DOHH2 (cell line): ENCODE measurements around the gene GASK1A.

Source experiments
- H3F3A ChIP-seq: fragments of 200-600 bp; sonication (generic), shearing (Covaris generic); 2 replicates; pipeline ENCODE4 v1.6.0; 2016; ENCODE audit warnings: antibody characterized with exemption, mild to moderate bottlenecking; ENCODE audit not compliant: control insufficient read depth, insufficient read depth
- H3K27ac ChIP-seq: fragments of 200-600 bp; sonication (generic); 2 replicates; pipeline ENCODE4 v1.5.1; 2014; ENCODE audit warnings: low read depth, mild to moderate bottlenecking, low read length, moderate library complexity
- H3K27me3 ChIP-seq: fragments of 200-600 bp; sonication (generic); 2 replicates; pipeline ENCODE4 v1.6.1; 2014; ENCODE audit warnings: mild to moderate bottlenecking, low read length, mixed read lengths; ENCODE audit not compliant: control insufficient read depth
- H3K36me3 ChIP-seq: fragments of 200-600 bp; sonication (generic); 2 replicates; pipeline ENCODE4 v1.6.1; 2014; ENCODE audit warnings: mild to moderate bottlenecking, low read length, moderate library complexity, mixed read lengths; ENCODE audit not compliant: control insufficient read depth
- H3K4me1 ChIP-seq: fragments of 200-600 bp; sonication (generic); 2 replicates; pipeline ENCODE4 v1.6.1; 2014; ENCODE audit warnings: mild to moderate bottlenecking, low read length, mixed read lengths; ENCODE audit not compliant: control insufficient read depth
- H3K4me2 ChIP-seq: fragments of 200-600 bp; sonication (generic); 2 replicates; pipeline ENCODE4 v1.6.0; 2014; ENCODE audit warnings: mild to moderate bottlenecking, low read length, moderate library complexity
- H3K4me3 ChIP-seq: fragments of 200-600 bp; sonication (generic); 2 replicates; pipeline ENCODE4 v1.5.1; 2014; ENCODE audit warnings: mild to moderate bottlenecking, low read length, mixed read lengths
- H3K79me2 ChIP-seq: fragments of 200-600 bp; sonication (generic); 2 replicates; pipeline ENCODE4 v1.6.1; 2014; ENCODE audit warnings: mild to moderate bottlenecking, low read length, mixed read lengths; ENCODE audit not compliant: control insufficient read depth
- H3K9me2 ChIP-seq: fragments of 200-600 bp; sonication (generic); replicated peaks from 2 replicates; pipeline ENCODE4 v1.6.1; 2014; ENCODE audit warnings: mild to moderate bottlenecking, low read length, mixed read lengths; ENCODE audit not compliant: control insufficient read depth
- H3K9me3 ChIP-seq: fragments of 200-600 bp; sonication (generic); 2 replicates; pipeline ENCODE4 v1.6.1; 2014; ENCODE audit warnings: antibody characterized with exemption, low read length, mixed read lengths; ENCODE audit not compliant: control insufficient read depth, insufficient read depth
- H4K20me1 ChIP-seq: fragments of 200-600 bp; sonication (generic); 2 replicates; pipeline ENCODE4 v1.6.0; 2014; ENCODE audit warnings: low read depth, mild to moderate bottlenecking, antibody characterized with exemption, low read length, moderate library complexity; ENCODE audit not compliant: control insufficient read depth, insufficient read depth
- EZH2phosphoT487 ChIP-seq: fragments of 200-600 bp; sonication (generic); IDR thresholded peaks from 2 replicates; pipeline ENCODE4 v1.6.1; 2017; ENCODE audit warnings: borderline replicate concordance, mild to moderate bottlenecking, antibody characterized with exemption, low read length, moderate library complexity, mixed read lengths
- TF ChIP-seq, protein P1 (sequence below): fragments of 200-600 bp; sonication (generic); IDR thresholded peaks from one replicate; pipeline ENCODE4 v1.5.1; 2014; ENCODE audit warnings: antibody characterized with exemption, mild to moderate bottlenecking, low read depth, low read length; ENCODE audit not compliant: poor library complexity, severe bottlenecking

The GASK1A gene

GRCh38 chr3:42982645-42983412 lies 3.7 kb downstream of the GASK1A start:
- Histone ChIP-seq H4K20me1 (no peaks in the 10 kb centered on the region), H3K27ac (no peak overlapping the region), H3K36me3 (no peaks in the 10 kb centered on the region), H3K79me2 (no peaks in the 10 kb centered on the region), H3K4me1 (no peaks in the 10 kb centered on the region), H3K9me3 (no peaks in the 10 kb centered on the region), H3K27me3 (peaks cover 10% of the 10 kb centered on the region), H3K4me3 (no peak overlapping the region), H3F3A (no peaks in the 10 kb centered on the region), H3K9me2 (no peaks in the 10 kb centered on the region), H3K4me2 (no peak overlapping the region)
- TF ChIP-seq, protein P1, sequence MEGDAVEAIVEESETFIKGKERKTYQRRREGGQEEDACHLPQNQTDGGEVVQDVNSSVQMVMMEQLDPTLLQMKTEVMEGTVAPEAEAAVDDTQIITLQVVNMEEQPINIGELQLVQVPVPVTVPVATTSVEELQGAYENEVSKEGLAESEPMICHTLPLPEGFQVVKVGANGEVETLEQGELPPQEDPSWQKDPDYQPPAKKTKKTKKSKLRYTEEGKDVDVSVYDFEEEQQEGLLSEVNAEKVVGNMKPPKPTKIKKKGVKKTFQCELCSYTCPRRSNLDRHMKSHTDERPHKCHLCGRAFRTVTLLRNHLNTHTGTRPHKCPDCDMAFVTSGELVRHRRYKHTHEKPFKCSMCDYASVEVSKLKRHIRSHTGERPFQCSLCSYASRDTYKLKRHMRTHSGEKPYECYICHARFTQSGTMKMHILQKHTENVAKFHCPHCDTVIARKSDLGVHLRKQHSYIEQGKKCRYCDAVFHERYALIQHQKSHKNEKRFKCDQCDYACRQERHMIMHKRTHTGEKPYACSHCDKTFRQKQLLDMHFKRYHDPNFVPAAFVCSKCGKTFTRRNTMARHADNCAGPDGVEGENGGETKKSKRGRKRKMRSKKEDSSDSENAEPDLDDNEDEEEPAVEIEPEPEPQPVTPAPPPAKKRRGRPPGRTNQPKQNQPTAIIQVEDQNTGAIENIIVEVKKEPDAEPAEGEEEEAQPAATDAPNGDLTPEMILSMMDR, result no peak
- no peak for TF ChIP-seq EZH2phosphoT487

DNA sequence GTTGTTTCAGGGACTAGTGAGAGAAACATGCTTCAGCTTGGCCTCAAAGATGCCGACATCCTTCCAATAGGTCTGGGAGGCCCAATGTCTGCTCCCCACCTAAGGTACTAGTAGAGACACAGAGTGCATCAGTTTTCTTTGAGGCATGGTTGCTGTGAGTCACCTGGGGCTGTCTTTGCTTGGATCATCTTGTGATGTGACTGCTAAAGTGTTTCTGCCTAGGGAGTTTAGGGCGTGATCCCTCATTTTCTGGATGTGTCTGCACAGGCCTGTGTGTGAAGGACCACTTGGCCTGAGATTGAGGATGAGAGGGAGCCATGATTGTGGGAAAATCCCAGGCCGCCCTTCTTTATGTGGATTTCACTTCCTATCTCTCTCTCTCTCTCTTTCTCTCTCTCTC lies 4.8 kb downstream of the GASK1A start:
- Histone ChIP-seq H3K79me2 (no peaks in the 10 kb centered on the region), H4K20me1 (no peaks in the 10 kb centered on the region), H3K9me3 (no peaks in the 10 kb centered on the region), H3K4me3 (no peak overlapping the region), H3K27me3 (peaks cover 10% of the 10 kb centered on the region), H3K4me1 (no peaks in the 10 kb centered on the region), H3K9me2 (no peaks in the 10 kb centered on the region), H3K4me2 (no peak overlapping the region), H3K36me3 (no peaks in the 10 kb centered on the region), H3F3A (no peaks in the 10 kb centered on the region), H3K27ac (no peak overlapping the region)
- TF ChIP-seq EZH2phosphoT487, result no peak
- TF ChIP-seq, protein P1, result no peak

- peaks cover 10% of the 10 kb centered on the region for H3K27me3 ChIP-seq
- H3K27ac ChIP-seq, result no peak overlapping the region
- H3K9me3 ChIP-seq, result no peaks in the 10 kb centered on the region
- no peak for TF ChIP-seq EZH2phosphoT487
- TF ChIP-seq, protein P1, result no peak
- no peaks in the 10 kb centered on the region for H3K79me2 ChIP-seq
- H3F3A ChIP-seq, result no peaks in the 10 kb centered on the region
- H3K4me1 ChIP-seq, result no peaks in the 10 kb centered on the region
- no peak overlapping the region for H3K4me2 ChIP-seq
- H3K36me3 ChIP-seq, result no peaks in the 10 kb centered on the region
- H3K9me2 ChIP-seq, result no peaks in the 10 kb centered on the region
- H4K20me1 ChIP-seq, result no peaks in the 10 kb centered on the region
- H3K4me3 ChIP-seq, result no peak overlapping the region
Observed at GRCh38 chr3:42984701-42985100, 5.6 kb downstream of the GASK1A start.
